Colon (tissue), 2 donors: ENCODE data around the gene STOML2.
"Not testable (repeated sequence)": the region's sequence is repeated elsewhere in the genome, so short reads cannot be mapped to it uniquely, and the experiment has no call there.

Experiments
- FAIRE-seq: peaks from 2 replicates; lab custom pipeline; 2012; peaks lifted over from hg19 to GRCh38; lab: Jason Lieb, UNC
- donor health status: control.
- donor health status: control.

Gene STOML2

DNA sequence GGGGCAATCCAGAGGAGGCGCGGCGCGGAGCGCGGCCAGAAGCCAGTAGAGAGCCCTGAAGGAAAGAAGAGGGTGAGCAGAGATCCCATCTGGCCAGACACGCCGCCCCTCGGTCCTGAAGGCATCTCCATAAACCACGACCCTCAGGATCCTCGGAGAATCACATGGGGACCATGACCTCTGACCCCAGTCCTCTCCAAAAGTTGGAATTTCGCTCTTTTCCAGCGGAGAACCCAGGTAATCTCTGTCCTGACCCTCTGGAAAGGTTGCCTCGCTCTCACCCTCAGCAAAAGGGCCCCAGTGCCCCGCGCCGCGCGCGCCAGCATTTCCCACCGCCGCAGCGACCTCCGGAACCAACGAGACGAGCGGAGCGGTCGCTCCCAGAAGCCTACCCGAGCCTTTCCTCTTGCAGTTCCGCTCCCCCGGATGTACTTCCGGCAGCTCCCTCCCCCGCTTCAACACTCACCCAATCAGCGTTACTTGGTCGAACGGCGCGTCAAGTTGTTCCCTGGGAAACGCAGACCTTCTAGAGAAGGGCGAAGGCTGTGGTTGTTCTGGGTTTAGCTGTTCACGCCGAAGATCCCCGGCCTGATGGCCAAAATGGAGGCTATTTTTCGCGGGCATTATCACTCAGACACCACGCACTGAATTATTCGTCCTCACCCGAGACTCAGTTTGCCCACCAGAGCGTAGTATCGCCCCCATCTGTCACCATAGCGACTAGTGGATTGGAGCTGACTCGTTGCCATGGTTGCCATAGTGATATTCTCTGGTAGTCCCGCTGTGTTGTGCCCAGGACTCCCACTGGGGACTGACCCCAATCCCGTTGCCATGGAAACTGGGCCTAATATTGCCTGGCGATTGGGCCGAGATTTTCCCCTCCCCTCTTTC lies at the start of gene STOML2:
Gene STOML2, minus strand, starts transcription at position 363 of the 891 bp plus-strand sequence. Its CDS starts 37 bp downstream, at position 326.
- no peak for FAIRE-seq

DNA sequence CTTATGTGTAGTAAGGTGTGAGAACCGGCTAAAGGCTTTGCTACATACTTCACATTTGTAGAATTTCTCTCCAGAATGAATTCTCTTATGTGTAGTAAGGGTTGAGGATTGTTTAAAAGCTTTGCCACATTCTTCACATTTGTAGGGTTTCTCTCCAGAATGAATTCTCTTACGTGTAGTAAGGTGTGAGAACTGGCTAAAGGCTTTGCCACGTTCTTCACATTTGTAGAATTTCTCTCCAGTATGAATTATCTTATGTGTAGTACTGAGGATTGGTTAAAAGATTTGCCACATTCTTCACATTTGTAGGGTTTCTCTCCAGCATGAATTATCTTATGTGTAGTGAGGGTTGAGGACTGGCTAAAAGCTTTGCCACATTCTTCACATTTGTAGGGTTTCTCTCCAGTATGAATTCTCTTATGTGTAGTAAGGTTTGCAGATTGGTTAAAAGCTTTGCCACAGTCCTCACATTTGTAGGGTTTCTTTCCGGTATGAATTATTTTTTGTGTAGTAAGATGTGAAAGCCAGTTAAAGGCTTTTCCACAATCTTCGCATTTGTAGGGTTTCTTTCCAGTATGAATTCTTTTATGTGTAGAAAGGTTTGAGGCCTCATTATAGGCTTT lies 45.1 kb upstream of the STOML2 start:
- FAIRE-seq: not testable (repeated sequence)

DNA sequence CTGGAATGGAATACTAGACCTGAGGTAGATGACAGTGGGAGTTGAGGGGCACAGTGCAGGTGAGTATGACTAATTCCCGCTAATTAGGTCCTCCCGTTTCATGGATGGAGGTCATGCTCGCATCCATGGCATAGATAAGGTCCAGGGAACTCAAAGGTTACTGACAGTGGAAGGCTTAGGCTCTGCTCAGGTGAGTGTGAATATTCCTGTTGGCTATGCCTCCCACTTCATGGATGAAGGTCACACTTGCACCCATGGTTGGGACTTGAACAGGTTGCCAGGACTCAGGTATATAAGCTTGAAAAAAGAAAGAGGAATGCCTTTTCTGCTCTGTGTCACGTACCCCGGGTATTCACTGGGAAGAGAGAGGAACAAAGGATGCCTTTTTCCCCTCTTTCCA lies 39.1 kb upstream of the STOML2 start:
- FAIRE-seq: no peak

DNA sequence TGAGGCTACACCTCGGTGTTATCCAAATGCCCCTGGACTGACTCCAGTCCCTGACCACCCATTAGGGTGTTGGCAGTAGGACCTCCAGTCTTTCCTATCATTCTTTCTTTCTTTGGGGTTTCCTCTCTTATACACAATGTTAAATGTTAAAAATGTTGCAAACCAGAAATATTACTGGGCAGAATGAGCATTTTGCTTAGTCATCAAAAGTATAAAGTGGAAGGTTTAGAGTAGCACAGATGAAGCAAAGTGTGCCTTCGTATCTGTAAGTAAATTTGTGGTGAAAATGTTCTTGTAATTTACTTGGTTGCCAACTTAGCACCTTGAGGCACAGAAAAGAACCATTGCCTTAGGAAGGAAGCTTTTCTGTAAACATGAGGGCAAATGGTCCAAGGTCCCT lies 37.2 kb upstream of the STOML2 start:
- no peak for FAIRE-seq

DNA sequence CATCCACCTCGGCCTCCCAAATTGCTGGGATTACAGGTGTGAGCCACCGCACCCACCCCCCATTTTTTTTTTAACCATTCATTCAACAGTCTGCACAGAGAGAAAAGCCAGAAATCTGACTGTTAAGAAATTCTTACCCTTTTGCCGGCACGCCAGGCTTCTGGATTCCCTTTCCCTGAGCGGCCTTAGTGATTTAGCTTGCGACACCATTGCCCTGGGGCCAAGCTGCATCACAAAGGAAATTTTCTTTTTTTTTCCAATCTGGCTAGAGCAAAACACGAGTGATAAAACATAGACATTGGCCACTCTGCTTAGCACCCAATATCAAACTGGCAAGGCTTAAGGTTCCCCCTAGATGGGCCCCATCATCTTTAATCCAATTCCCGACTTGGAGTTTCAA lies 33.9 kb upstream of the STOML2 start:
- no peak for FAIRE-seq

GRCh38 chr9:35135988-35136387 lies 33.1 kb upstream of the STOML2 start:
- FAIRE-seq: no peak

DNA sequence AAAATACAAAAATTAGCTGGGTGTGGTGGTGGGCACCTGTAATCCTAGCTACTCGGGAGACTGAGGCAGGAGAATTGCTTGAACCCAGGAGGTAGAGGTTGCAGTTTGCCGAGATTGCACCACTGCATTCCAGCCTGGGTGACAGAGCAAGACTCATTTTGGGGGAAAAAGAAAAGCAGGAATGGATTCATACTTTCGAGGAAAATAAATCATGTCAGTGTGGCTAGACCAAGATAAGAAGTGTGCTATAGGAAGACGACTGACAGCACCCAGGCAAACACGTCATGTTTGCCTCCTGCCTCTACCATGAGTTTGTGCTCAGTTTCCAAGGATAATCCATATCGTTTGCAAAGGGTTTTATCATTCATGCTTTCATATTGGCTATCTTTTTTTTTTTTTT lies 32.0 kb upstream of the STOML2 start:
- FAIRE-seq: no peak

- FAIRE-seq: no peak
Observed at GRCh38 chr9:35116898-35117551, 14.1 kb upstream of the STOML2 start.

GRCh38 chr9:35116539-35116897 lies 13.6 kb upstream of the STOML2 start:
- FAIRE-seq: no peak

DNA sequence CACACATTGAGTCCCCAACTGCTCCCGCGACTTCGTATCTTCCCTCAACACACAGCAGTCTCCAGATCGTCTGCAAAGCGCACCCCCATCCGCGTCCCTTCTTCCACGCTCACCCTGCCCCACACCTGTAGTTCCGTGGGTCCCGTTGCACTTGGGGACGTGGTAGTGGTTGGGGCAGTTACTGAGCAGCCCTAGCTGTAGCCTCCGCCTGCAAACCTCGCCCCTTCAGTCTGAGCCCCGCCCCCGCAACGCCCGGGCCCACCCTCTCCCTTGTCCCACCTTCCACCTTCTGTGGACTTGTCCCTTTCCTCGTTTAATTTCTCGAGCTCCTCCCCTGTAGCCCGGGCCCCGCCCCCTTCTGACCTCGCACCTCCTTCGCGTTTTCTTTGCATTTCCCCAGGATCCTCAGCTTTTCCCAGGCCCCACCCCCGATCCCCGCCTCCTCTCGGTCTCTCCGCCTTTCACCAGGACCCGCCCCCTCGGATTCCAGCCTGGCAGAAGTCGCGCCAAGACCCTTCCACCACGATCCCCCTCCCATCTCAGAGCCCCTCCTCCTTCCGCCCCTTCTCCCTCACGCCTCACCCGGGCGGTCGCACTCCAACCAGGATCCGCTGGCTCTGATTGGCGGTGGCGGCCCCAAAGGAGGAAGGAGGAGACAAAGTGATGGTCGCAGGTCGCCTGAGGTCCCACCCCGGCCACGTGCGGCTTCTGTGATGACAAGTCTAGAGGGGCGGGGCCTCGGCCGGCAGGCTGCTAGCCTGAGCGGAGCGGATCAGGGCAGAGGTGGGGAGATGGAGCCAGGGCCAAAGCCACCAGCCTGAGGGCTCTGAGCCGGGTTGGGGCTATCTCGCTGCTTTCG lies 13.0 kb upstream of the STOML2 start, which contains the start of gene ATOSB:
Gene ATOSB, minus strand, starts transcription at position 183 of the 859 bp plus-strand sequence. CDS start 7,588 bp downstream, outside the sequence.
- FAIRE-seq: no peak

GRCh38 chr9:35114840-35115628 lies 12.1 kb upstream of the STOML2 start:
- FAIRE-seq: no peak

GRCh38 chr9:35114113-35114839 lies 11.3 kb upstream of the STOML2 start:
- no peak for FAIRE-seq

DNA sequence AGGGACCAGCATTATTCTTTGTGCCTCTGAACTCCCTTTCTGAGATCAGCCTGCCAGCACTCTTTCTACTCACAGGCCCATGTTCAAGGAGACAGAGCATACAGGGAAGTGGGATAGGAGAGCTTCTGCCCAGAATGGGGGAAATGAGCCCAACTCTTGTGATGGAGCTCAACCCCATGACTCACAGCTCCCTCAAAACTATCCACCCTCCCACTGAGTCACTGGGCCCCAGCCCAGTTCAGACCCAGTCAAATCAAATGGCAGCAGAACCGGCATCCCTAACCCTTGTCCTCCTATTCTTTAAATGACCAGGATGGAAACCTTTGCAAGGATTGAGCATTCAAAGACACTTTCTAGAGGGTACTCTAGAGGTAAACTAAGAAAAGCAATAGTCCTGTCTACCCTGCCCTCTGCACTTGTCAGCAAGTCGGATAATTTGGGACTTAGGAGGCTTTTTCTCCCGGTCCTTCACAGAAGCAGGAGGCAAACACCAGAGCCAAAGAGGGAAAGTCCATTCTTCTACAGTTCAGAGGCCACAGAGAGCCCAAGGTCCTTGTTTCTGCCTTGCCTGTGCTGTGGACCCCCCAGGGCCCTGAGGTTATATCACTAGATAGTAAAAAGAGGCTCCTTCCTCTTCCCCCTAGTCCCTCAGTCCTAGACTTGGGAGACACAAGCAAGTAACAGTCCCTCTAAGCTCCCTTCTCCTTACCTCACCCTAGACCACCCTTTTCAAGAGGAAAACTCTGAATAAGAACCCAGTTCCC lies 9.5 kb upstream of the STOML2 start:
- no peak for FAIRE-seq

- no peak for FAIRE-seq
Observed at GRCh38 chr9:35111001-35111933, 8.3 kb upstream of the STOML2 start.

DNA sequence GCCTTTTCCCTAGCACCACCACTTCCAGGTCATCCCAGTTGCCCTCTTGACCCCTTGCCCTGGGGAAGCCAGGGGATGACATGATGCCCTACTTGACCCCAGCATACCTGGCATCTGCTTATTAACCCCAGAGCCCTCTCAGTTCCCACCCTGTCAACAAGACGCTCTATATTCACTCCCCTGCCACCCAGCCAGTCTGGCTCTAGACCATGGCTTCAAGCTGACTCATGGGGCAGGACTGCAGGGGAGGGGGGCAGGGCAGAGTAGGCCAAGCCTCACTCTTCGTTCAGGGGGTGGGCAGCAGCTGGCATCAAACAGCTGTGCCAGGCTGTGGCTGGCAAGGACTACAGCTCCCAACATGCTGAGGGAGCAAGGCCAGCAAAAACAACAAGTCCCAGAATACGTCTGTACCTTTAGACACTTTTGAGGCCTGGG lies 7.4 kb upstream of the STOML2 start:
- no peak for FAIRE-seq

DNA sequence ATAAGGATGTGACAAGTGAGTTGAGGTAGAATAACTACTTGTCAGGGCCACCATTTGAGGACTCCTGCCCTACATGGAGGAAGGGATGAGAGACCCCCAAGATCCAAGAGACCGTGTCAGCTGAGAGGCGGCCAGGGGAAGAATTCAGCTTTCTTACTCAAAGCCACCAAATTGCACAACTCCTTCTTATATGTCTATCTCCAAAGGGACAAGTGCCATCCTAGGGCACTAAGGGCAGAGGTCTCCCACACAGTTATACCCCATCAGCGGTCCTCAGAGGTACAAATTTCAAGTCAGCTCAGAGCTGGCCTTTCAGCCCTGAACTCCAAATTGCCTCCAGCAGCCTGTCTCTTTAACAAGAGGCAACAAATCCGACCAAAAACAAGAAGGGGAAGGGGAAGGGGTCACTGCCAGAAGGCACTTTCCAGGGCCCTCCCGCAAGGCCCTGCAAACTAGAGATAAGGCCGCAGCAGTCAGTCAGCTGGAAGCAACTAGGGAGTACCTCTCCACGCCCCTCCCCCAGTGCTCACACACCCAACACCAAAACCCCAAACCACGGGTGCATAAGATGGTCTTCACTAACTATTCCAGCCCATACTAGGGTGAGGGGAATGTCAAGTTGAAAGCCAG lies 6.1 kb upstream of the STOML2 start:
- no peak for FAIRE-seq

DNA sequence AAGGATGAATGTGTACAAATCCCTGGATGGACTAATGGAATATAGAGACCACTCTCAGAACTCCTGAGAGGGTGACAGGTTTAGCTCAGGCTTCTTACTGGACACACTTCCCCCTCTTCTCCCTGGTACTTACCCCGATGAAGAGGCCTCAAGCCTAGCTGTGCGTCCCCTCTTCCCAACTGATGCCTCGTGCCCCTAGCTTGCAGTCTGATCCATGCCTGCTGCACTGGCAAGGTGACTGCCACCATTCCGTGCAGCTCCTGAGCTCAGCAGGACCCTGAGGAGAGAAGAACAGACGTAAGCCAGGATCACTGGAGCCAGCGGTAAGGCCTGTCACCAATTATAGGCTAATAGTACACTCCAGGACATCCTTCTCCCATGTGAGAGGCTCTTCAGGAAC lies 5.5 kb upstream of the STOML2 start:
- no peak for FAIRE-seq
